Skeletal muscle cell (primary cell): ENCODE data around the gene PTPRT.

Source experiments
- DNase-seq: peaks from one replicate; pipeline ENCODE4 v3.0.0-alpha.2; 2010; ENCODE audit warnings: low read depth
- H3K4me3 ChIP-seq: 2 replicates; pipeline ENCODE4 v1.5.1; 2011; ENCODE audit warnings: low read depth, mild to moderate bottlenecking, control low read depth, low read length, moderate library complexity

Gene PTPRT

DNA sequence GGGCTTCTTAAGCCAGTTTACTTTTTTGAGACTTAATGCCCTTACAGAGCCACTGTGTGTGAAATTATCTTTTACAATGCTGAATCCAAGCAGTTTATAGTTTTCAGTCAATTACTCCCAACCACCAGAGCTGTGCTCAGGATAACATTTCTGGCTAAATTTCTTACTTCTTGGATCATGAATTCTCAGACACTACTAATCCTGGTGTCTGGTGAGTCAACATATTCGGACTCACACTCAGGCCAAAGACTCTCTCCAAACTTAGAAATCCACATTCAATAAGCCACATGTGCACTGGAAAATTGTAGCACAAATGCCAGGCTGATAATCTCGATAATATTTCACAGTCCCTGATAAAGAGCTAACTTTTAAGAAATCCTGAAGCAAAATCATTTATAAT, 49.0 kb downstream of the PTPRT start:
- DNase-seq, result no peak
- H3K4me3 ChIP-seq, result no peak overlapping the region

DNA sequence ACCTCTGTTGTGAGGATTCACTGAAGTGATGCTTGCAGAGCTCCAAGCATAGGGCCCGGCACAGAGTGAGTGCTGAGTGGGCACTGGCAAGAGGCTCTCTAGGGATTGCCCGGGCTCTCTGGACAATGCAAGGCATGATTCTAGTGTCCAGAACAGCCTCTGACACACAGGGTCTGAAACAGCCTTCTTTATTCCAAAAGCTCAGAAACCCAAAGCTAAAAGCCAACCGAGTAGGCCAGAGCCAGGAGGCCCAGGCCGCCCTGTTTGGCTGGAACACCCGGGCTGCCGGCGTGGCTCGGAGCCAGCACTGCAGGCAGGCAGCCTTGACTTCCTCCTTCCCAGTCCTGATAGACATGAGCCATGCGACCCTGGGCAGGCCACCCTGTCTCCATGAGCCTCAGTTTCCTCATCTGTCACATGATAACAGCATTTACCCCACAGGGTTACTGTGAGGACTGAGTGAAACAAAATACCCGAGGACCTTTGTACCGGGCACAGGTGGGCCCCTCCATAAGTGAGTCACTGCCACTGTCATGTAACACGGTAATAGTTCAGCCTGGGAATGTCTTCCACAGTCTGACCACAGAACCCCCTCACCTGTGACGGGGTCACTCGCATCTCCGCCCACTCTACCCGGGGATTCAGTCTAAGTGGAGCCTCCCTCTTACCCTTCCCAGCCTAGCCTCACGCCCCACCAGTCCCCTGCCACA, 51.5 kb downstream of the PTPRT start:
- H3K4me3 ChIP-seq, result no peak overlapping the region
- no peak for DNase-seq

DNA sequence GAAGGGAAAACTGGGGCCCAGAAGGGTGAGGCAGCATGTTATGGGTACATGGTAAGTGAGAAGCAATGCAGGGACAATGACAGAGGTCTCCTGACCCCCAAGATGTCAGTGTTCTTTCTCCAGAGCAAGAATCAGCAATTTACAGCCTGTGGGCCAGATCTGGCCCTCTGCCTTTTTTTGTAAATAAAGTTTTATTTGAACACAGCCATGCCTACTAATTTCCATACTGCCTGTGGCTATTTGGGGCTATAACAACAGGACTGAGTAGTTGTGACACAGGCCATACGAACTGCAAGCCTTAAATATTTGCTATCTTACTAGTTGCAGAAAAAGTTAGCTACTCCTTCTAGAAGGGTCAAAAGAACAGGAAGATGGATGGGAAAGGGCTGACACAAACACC, 52.5 kb downstream of the PTPRT start:
- H3K4me3 ChIP-seq, result no peak overlapping the region
- no peak for DNase-seq

DNA sequence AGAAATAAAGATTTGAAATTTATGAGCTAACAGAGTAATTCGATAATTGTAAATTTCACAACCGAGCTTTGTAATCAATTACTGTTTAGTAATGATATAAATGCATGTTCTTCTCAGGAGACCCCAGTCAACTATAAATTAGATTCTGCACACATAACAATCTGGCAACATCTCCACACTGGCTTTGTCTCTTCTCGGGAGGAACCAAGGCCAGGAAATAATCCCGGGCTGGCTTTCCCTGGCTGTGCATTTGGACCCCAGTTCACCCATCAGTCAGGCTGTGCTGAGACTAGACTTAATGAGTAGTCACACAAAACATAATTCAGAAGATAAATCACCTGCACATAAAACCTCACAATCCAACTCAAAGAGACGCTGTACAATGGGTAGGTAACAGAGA, 65.5 kb downstream of the PTPRT start:
- DNase-seq, result no peak
- no peak overlapping the region for H3K4me3 ChIP-seq

DNA sequence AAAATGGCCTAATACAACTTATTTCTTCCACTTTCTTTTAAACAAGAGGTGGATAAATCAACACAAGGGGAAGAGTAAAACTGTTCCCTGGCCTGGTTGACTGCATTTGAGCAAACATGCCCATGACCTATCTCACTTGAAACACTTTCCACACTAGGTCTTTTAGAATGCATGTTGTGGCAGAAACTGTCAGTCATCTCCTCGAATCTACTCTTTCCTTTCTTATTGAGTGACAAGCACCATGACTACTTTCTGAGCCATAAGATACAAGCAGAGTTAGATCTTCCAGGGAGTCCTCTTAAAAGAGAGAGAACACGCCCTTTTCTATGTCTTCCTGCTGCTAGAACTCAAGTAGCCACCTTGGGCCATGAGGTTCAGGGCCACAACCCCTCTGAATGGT, 66.5 kb downstream of the PTPRT start:
- DNase-seq, result no peak
- no peak overlapping the region for H3K4me3 ChIP-seq

DNA sequence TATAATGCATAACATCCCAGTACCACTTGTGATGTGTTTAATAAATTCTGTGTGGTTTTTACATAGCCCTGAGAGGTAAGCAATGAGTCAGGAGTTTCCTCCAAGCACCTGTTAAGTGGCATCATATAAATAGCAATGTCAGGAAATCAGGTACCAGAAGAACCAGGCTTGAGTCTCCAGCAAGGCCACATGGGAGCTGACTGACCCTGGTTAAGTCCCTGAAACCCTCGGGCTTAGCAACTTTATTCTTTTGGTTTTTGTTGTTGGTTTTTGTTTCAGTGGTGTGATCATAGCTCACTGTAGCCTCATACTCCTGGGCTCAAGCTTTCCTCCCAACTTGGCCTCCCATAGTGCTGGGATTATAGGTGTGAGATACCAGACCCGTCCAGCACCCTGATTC, 70.0 kb downstream of the PTPRT start:
- DNase-seq, result no peak
- H3K4me3 ChIP-seq, result no peak overlapping the region

DNA sequence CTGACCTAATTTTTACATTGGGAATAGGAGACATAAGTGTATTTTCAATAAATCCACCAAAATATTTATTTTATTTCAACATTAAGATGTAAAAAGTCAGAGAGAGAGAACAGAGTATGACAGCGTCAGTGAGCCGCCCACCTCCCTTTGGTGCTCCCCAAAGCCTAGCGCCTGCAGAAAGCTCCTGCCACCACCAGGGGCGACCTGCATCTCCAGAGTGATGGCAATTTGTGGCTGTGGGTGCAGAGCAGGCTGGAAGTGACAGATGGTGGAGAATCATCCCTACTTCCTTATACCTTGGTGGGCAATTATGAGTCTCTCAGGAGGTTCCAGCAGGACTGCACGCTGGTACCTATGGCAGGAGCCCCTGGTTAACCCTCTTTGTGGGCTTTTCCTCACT, 87.3 kb downstream of the PTPRT start:
- no peak for DNase-seq

DNA sequence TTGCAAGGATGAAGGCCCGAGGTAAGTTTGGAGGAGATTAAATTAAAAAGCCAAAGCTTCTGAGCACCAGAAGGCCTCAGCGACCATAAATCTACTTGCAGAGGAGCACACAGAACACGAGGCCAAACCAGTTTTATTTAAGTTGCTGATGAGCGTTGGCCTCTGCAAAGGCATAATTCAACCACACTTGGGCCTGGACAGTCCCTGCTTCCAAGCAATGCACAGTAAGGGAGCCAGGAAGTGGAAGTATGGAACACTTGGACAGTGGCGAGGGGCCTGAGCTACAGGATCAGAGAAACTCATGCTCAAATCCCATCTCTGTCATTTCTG, 92.8 kb downstream of the PTPRT start:
- no peak for DNase-seq

More for the DNA sequence above, 87.3 kb downstream of the PTPRT start:
- H3K4me3 ChIP-seq, result no peak overlapping the region

DNA sequence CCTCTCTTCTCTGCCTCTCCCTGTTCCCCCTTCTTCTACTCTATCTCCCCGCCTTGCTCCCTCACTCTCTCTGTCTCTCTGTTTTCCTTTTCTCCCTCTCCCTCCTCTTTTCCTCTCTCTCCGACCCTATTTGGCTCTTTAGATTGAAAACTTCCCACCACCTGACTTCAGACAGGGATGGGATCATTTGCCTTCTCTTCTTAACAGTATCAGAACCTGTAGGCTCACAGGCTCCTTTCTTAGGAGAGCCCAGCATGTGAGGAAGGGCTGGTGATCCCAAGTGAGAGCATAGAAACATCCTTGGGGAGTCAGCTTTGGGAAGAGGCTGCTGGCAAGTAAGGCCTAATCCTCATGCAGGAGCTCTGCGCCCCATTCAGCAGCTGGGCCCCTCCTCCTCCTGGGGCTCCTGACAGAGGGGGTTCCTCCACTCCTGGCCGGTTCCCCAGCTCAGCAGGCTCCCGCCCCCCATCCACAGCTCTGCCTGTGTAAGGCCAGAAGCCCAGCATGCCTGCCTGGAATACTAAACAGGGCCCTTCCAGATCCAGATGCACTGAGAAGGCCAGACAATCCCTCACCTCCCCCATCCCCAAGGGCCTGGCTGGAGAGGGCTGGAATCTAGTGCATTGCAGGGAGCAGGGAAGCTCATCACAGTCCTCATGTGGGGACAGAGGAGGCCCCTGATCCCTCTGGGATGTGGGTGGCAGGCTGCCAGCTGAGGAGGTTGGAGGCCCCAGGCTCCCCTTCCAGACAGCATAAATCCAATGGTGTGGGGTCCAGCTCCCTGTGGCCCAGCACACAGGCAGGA, 93.4 kb downstream of the PTPRT start:
- DNase-seq, result no peak
- H3K4me3 ChIP-seq, result no peak overlapping the region

More for the DNA sequence above, 92.8 kb downstream of the PTPRT start:
- H3K4me3 ChIP-seq, result no peak overlapping the region

DNA sequence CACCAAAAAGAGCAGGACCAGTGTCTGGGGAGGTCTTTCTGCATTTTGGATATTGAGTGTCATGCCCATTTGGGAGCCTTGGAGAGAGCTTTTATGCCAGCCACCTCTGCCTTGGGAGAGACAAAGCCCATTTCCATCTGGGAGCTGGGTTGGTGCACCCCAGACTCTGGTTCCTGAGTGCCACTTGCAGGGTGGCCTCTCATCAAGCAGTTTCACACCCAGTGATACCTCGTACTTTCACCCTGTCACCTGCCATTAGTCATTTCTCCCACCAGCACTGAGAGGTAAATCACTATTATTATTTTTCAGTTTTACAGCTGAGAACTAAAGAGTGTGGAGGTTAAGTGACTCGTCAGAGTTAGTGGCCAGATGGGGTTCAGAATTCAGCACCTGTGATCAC, 94.7 kb downstream of the PTPRT start:
- H3K4me3 ChIP-seq, result no peak overlapping the region
- no peak for DNase-seq

DNA sequence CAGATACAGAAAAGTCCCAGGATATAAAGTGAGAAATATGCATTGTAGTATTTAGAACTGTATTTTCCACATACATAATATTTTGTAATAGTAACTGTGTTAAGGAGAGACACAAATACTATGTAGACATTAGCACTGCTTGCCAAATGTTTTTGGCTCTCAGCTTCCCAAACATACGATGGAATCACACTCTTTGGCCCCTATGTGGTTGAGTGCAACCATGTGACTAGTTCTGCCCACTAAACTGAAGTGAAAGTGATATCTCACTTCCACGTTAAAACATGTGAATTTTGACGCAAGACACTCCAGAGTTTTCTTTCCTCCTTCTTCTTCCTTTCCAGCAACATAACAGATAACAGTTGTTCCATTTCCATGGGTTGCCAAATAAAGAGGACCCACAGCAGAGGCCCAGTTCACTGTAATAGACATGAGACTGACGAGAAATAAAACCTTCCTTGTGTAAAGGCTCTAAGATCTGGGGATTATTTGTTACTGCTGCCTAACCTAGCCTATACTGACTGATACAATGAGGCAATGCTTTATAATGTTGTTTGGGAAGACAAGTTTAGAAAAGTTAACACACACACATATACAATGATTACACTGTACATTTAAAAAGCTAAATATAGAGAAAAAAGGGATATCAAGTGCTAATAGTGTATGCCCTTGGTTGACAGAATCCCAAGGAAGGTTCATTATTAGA, 97.2 kb downstream of the PTPRT start:
- no peak for DNase-seq
- H3K4me3 ChIP-seq, result no peak overlapping the region

DNA sequence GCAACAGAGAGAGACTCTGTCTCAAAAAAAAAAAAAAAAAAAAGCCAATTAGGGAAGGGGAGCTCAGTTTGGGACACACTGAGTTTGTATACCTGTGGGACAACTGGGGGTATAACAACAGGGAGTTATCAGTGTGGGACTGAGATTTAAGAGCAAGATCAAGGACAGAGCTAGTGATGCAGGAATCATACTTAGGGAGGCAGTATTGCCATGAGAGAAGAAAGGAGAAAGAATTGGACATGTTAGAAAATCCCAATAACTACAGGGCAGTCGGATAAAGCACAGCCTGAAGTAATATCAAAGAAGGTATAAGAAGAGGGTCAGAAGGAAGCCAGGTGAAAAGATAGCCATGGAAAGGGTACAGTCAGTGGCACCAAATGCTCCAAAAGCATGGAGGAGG, 121.2 kb downstream of the PTPRT start:
- H3K4me3 ChIP-seq, result no peak overlapping the region
- no peak for DNase-seq

DNA sequence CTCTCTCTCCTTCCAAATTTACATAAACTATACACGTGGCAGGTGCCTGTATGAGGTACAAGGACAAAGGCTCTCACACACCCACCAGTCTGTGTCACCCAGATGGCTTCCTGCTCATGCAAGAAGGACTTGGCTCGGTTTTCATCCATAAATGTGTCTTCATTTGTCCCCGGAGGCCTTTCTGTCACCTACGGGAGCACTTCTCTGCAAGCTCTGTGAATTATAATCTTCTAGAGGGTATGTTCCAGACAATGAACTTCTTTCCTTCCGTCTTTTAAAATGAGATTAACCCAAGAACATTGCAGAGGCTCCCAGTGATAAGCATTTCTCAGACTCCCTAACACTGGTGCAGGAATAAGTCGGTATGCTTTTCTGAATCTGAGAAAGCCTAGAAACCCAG, 123.6 kb downstream of the PTPRT start:
- DNase-seq, result no peak
- no peak overlapping the region for H3K4me3 ChIP-seq

DNA sequence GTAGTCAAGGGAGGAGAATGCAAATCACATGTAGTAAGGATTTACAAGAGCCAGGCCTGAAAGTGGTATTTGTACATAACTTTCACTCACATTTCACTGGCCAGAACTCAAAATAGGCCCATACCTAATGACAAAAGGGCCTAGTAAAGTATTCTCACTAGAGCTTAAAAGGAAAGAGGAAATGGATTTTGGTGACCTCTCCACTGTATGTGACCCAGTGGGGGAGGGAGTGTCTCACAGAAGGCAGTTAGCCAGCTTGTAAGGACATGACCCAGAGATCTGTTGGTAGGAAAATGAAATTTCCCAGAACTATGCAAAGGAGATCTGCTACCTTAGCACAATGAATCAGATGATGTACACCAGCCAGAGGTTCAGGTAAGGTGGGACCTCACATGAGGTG, 124.4 kb downstream of the PTPRT start:
- no peak for DNase-seq
- H3K4me3 ChIP-seq, result no peak overlapping the region

DNA sequence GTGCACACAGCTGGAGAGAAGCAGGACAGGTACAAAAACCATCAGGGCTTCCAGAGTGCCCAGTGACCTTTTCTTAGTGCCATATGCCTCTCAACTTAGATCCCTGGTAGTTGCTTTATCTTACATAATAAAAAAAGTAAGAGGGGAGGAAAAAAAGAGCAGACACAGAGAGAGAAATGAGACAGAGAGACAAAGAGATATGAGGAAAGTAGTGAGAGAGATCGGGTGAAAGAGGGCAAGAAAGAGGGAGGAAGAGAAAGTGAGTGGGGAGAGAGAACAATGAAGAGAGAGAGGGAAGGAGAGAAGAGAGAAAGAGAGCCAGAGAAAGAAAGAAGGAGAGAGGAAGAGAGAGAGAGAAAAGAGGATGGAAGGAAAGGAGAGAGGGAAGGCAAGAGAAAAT, 131.6 kb downstream of the PTPRT start:
- no peak for DNase-seq
- H3K4me3 ChIP-seq, result no peak overlapping the region

DNA sequence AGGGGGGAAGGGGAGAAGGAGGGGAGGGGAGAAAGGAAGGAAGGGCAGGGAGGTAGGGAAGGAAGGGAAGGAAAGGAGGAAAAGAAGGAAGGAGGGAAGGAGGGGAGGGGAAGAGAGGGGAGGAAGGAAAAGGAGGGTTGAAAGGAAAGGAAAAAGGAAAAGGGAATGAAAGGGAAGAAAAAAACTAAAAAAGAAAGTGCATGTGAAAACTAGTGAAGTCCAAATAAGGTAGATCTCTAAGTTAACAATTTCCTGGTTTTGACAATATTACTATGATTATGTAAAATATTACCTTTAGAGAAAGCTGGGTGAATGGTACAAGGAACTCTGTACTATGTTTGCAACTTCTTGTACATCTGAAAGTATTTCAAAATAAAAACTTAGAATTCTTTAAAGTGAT, 132.4 kb downstream of the PTPRT start:
- H3K4me3 ChIP-seq, result no peak overlapping the region
- no peak for DNase-seq

DNA sequence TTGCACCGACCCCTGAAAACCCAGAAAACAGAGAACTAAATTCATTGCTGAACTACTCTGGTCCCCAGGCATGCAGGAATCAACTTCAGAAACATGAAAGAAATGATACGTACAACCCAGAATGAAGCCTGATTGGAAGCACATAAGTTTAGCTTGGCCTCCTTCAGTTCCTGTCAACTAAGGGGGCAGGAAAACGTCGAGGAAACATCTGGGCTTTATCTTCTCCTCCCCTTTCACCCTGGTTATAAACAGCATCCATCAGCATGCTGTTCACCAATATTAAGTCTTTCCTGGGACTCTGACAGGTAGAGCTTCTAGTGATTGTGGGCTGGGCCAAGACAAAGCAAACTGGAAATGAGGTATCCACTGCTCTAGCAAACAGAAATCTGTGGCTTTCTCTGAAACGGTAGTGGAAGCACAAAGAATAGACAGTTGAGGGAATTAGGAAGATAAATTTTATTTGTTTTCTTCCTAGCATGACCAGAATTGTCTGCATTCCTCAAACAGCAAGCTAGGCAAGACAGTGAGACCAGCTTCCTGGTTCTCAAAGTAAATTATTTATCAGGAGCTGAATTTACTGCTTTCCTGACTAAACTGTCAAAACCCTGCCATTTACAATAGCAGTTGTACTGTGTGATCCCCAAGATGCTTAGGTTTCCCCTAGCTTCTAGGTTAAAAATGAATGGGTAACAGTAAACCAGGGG, 134.4 kb downstream of the PTPRT start:
- no peak for DNase-seq
- no peak overlapping the region for H3K4me3 ChIP-seq

DNA sequence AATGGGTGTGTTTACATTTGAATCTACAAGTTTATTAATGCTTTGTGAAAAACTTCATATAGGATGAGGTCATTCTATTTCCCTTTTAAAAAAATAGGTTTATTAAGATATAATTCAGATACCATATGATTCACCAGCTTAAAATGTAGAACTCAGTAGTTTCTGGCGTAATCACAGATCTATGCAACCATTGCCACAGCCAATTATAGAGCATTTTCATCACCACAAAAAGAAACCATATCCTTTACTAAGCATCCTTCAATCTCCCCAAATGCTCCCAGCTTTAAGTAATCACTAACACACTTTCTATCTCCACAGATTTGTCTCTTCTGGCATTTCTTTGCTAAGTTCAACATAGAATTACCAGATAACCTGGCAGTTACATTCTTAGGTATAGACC, 137.2 kb downstream of the PTPRT start:
- DNase-seq, result no peak
- no peak overlapping the region for H3K4me3 ChIP-seq

DNA sequence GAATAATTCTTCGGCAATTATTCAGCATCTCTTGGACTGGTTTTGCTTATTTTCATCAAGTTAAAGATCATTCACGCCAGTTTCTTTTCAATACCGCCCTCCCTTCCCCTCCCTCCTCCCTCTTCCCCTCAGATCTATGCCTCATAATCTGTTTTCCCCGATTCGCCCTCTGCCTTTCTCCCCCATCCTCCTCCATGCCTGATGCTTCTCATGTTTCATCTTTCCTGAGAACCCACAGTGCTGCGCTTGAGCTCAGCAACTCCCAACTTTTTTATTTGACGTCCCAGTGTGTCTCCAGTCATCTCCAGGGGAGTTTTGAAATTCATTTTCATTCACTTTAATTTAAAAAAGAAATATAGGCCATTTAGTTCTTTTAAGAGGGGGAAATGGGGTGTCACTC, 142.7 kb downstream of the PTPRT start:
- H3K4me3 ChIP-seq, result no peak overlapping the region
- DNase-seq, result no peak

DNA sequence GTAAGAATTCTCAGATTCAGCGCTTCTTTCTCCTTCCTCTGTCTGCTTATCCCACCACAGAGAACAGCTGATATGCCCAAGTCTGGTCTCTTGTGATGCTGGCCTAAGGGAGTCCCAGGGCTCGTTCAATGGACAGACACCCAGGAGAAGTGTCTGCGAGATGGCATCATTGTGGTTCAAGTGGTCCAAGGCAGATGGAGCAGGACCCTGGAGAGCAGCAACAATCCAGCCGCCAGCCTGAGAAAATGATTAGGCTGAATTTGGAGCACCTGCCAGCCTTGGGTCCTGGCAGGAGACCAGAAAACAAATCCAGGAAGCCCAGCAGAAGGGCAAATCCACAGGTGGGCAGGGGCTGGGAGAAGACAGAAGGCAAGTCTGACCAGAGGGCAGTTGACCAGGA, 145.8 kb downstream of the PTPRT start:
- DNase-seq, result no peak
- no peak overlapping the region for H3K4me3 ChIP-seq
